GM12878 (cell line): ENCODE measurements around the gene RPL26. TPM values are rescaled to one million over a fixed set of nuclear protein-coding genes. Genes with fewer than 3 reads are reported as not detected.

Source experiments
- ATAC-seq: fragments of 200-7000 bp; cut with Tn5 transposase; 3 replicates; pipeline ENCODE4 v1.9.1; 2020; ENCODE audit warnings: mild to moderate bottlenecking, moderate library complexity
- BruUV-seq: library from RNA; stranded (reverse); fragments of 400-500 nt; replicated peaks from 2 replicates; lab custom pipeline; 2021; lab: Mats Ljungman, UMichigan
- CTCF ChIA-PET: fragments of 300-600 bp; sonication (Branson Sonifier 250); formaldehyde crosslinking; extraction: SDS; loops from one replicate; lab custom pipeline; 2021; ENCODE audit warnings: inconsistent platforms; lab: Yijun Ruan, JAX
- POLR2A ChIA-PET: fragments of 350-600 bp; formaldehyde crosslinking; extraction: SDS; loops from one replicate; lab custom pipeline; 2021; ENCODE audit warnings: inconsistent platforms; lab: Charles Lee
- RAD21 ChIA-PET: fragments of 300-600 bp; sonication (Branson Sonifier 250); formaldehyde crosslinking; loops from one replicate; lab custom pipeline; 2023; ENCODE audit warnings: antibody characterized with exemption; ENCODE audit not compliant: unreplicated experiment; lab: Charles Lee
- SMC1A ChIA-PET: fragments of 300-600 bp; sonication (Branson Sonifier 250); formaldehyde crosslinking; loops from one replicate; lab custom pipeline; 2023; ENCODE audit not compliant: unreplicated experiment, uncharacterized antibody; lab: Charles Lee
- DNase-seq: peaks from one replicate; pipeline ENCODE4 v3.0.0-alpha.2; 2011; ENCODE audit warnings: low read depth, low spot score
- FAIRE-seq: peaks from 3 replicates; lab custom pipeline; 2011; peaks lifted over from hg19 to GRCh38; lab: Jason Lieb, UNC
- H2AFZ ChIP-seq: 2 replicates; pipeline ENCODE4 v1.6.0; 2011; ENCODE audit warnings: low read depth, low read length, control low read depth; ENCODE audit not compliant: control insufficient read depth
- H3K27ac ChIP-seq: 2 replicates; pipeline ENCODE4 v1.5.1; 2011; ENCODE audit warnings: control low read depth; ENCODE audit not compliant: control insufficient read depth, insufficient read depth
- H3K27me3 ChIP-seq, 2 experiments: replicated peaks in 1 of 2; 2 replicates each; pipeline versions ENCODE4 v1.6.0 to v1.6.1; 2011; ENCODE audit warnings: low read length in 1 of 2; ENCODE audit not compliant: control insufficient read depth in 2 of 2, insufficient read depth in 2 of 2
- H3K36me3 ChIP-seq, 2 experiments: 2 replicates each; pipeline ENCODE4 v1.5.1; 2011; ENCODE audit warnings: low read length in 1 of 2; ENCODE audit not compliant: control insufficient read depth in 2 of 2, insufficient read depth in 2 of 2
- H3K4me1 ChIP-seq: 2 replicates; pipeline ENCODE4 v1.6.1; 2011; ENCODE audit warnings: mild to moderate bottlenecking, low read length, moderate library complexity, mixed read lengths; ENCODE audit not compliant: control insufficient read depth, insufficient read depth
- H3K4me2 ChIP-seq: 2 replicates; pipeline ENCODE4 v1.6.0; 2011; ENCODE audit warnings: control low read depth; ENCODE audit not compliant: control insufficient read depth, insufficient read depth
- H3K4me3 ChIP-seq: fragments of 200-600 bp; sonication (generic); 2 replicates; pipeline ENCODE4 v1.5.1; 2016
- H3K79me2 ChIP-seq: 2 replicates; pipeline ENCODE4 v1.6.0; 2011; ENCODE audit warnings: low read length; ENCODE audit not compliant: control insufficient read depth, insufficient read depth
- H3K9ac ChIP-seq: 2 replicates; pipeline ENCODE4 v1.8.0; 2011; ENCODE audit warnings: low read length, control low read depth, mixed read lengths; ENCODE audit not compliant: control insufficient read depth, insufficient read depth
- H3K9me3 ChIP-seq: replicated peaks from 3 replicates; pipeline ENCODE4 v1.5.1; 2011; ENCODE audit warnings: mild to moderate bottlenecking, low read length; ENCODE audit not compliant: control insufficient read depth, insufficient read depth
- H4K20me1 ChIP-seq: 2 replicates; pipeline ENCODE4 v1.6.0; 2011; ENCODE audit not compliant: control insufficient read depth, insufficient read depth
- BHLHE40 ChIP-seq, 2 experiments: fragments of 450-650 bp in 1 of 2; IDR thresholded peaks; 2 replicates each; pipeline ENCODE4 v1.6.1; 2011 to 2017; ENCODE audit warnings: low read depth in 2 of 2, borderline replicate concordance in 1 of 2, improper control_type of control experiment in 1 of 2, low read length in 1 of 2, mild to moderate bottlenecking in 1 of 2
- RAD51 ChIP-seq: fragments of 450-650 bp; IDR thresholded peaks from 2 replicates; pipeline ENCODE4 v1.6.1; 2016; ENCODE audit warnings: moderate library complexity, mild to moderate bottlenecking, inconsistent platforms
- WGBS: methylation state at CpG from one replicate; pipeline ENCODE4 v1.1.6; 2016; ENCODE audit warnings: low lambda C conversion rate; ENCODE audit not compliant: insufficient replicate concordance, insufficient coverage; ENCODE audit errors: missing lambda C conversion rate; 5-methylcytosine and 5-hydroxymethylcytosine counted together
- in situ Hi-C: fragments of 300-500 bp; cut with MboI; formaldehyde crosslinking; loops from 9 replicates; pipeline ENCODE4 v1.14.3; 2018; ENCODE audit warnings: mixed read lengths
- intact Hi-C: fragments of 100-400 bp; cut with micrococcal nuclease; formaldehyde crosslinking; loops from one replicate; pipeline ENCODE4 v1.14.2; 2022; ENCODE audit not compliant: unreplicated experiment
- polyA plus RNA-seq, 11 experiments: library from polyadenylated mRNA; depleted of rRNA in 4 of 11; unstranded in 6 of 11; stranded (reverse) in 5 of 11; fragments of >200 nt; fragmentation: Nextera tagmentation in 4 of 11; fragmentation: Illumina TruSeq in 1 of 11; extraction: Ambion mirVana in 4 of 11; extraction: Trizol in 1 of 11; gene quantifications; 1 replicate in 1 of 11; 2 replicates in 10 of 11; pipeline versions ENCODE4 v1.2.1 to v1.2.3, GENCODE V29; 2011 to 2016; ENCODE audit warnings: inconsistent platforms in 2 of 11, missing spikeins in 2 of 11, low read depth in 1 of 11
- total RNA-seq, 4 experiments: library from RNA; depleted of rRNA in 3 of 4; stranded (reverse); fragments of >200 nt in 3 of 4; fragmentation: Illumina TruSeq in 1 of 4; extraction: Trizol in 1 of 4; gene quantifications; 2 replicates each; pipeline versions ENCODE4 v1.2.1 to v1.2.3, GENCODE V29; 2013 to 2021
- TF ChIP-seq, protein P1 (sequence below): IDR thresholded peaks from 2 replicates; pipeline ENCODE4 v1.6.1; 2012; ENCODE audit warnings: improper control_type of control experiment, low read depth, low read length; ENCODE audit not compliant: insufficient replicate concordance

Gene RPL26
- total and polyA plus RNA-seq, 10 of the 15 experiments (the other 5 are each of a cell fraction or from before 2014, with no cell fraction given) = 1,451 to 9,244 (median 4,326) TPM

DNA sequence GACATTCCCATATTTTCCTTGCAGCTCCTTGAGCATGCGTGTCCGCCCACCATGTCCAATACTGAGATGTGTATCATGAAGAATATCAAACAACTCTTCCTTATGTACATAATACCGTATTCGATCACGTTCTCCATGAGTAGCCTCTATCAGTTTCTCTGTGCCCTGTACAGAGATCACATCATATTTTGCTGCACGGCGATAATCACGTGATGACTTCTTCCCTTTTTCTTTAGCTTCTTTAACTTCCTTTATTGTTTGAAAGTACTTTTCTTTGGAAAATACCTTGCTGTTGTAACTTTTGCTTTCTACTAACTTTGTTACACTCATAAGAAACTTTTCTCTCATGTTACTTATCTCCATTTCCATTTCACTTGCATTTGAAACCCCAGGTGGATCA, 13.0 kb downstream of the RPL26 start:
- ChIA-PET SMC1A (no interaction called here), CTCF (interaction anchor here (0.8 kb wide), 1 partner anchor 15 kb away, joined by 4 read pairs; no protein-coding TSS in a partner anchor), RAD21 (no interaction called here), POLR2A (no interaction called here)
- DNase-seq = no peak
- TF ChIP-seq, protein P1, sequence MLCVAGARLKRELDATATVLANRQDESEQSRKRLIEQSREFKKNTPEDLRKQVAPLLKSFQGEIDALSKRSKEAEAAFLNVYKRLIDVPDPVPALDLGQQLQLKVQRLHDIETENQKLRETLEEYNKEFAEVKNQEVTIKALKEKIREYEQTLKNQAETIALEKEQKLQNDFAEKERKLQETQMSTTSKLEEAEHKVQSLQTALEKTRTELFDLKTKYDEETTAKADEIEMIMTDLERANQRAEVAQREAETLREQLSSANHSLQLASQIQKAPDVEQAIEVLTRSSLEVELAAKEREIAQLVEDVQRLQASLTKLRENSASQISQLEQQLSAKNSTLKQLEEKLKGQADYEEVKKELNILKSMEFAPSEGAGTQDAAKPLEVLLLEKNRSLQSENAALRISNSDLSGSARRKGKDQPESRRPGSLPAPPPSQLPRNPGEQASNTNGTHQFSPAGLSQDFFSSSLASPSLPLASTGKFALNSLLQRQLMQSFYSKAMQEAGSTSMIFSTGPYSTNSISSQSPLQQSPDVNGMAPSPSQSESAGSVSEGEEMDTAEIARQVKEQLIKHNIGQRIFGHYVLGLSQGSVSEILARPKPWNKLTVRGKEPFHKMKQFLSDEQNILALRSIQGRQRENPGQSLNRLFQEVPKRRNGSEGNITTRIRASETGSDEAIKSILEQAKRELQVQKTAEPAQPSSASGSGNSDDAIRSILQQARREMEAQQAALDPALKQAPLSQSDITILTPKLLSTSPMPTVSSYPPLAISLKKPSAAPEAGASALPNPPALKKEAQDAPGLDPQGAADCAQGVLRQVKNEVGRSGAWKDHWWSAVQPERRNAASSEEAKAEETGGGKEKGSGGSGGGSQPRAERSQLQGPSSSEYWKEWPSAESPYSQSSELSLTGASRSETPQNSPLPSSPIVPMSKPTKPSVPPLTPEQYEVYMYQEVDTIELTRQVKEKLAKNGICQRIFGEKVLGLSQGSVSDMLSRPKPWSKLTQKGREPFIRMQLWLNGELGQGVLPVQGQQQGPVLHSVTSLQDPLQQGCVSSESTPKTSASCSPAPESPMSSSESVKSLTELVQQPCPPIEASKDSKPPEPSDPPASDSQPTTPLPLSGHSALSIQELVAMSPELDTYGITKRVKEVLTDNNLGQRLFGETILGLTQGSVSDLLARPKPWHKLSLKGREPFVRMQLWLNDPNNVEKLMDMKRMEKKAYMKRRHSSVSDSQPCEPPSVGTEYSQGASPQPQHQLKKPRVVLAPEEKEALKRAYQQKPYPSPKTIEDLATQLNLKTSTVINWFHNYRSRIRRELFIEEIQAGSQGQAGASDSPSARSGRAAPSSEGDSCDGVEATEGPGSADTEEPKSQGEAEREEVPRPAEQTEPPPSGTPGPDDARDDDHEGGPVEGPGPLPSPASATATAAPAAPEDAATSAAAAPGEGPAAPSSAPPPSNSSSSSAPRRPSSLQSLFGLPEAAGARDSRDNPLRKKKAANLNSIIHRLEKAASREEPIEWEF = no peak
- peak; percentile 55; the same call in 1 of the 2 replicates for TF ChIP-seq RAD51
- TF ChIP-seq BHLHE40 (IDR thresholded peaks at IDR 0.05; ENCODE audit: borderline replicate concordance in 1 of 2, low read depth in 2 of 2, low read length in 1 of 2) = 0 out of 4 replicates have a peak, but pooled peaks of 1 of the 2 experiments have one; percentile 29
- H4K20me1 ChIP-seq = no peaks in the 10 kb centered on the region
- no peak for FAIRE-seq
- no peak overlapping the region for H3K4me2 ChIP-seq
- intact Hi-C loops (no loop called here), in situ Hi-C loops (no loop called here)
- no peaks in the 10 kb centered on the region for H3K4me1 ChIP-seq
- WGBS = 79% methylated on average over 8 of the region's 8 CpGs
- H3K27me3 ChIP-seq = no peaks in the 10 kb centered on the region
- H2AFZ ChIP-seq = no peak overlapping the region
- H3K9me3 ChIP-seq = no peaks in the 10 kb centered on the region
- no TSS peak for BruUV-seq
- no peak overlapping the region for H3K9ac ChIP-seq
- H3K27ac ChIP-seq = no peak overlapping the region
- H3K36me3 ChIP-seq = peaks cover 0 to 8% of the 10 kb centered on the region in 2 experiments; a peak in 1 of 4 replicates
- H3K4me3 ChIP-seq = no peak overlapping the region
- ATAC-seq = no peak
- H3K79me2 ChIP-seq = no peaks in the 10 kb centered on the region
